NCI-H748 (cell line): Measurements from ENCODE around the gene NOS1AP.

Experiments
- DNase-seq: peaks from one replicate; lab custom pipeline; 2025; ENCODE audit not compliant: unreplicated experiment; lab: John Stamatoyannopoulos, UW

NOS1AP gene

GRCh38 chr1:162136760-162137159 is 67.3 kb downstream of the NOS1AP start:
- DNase-seq, result no peak

- no peak for DNase-seq
Measured at GRCh38 chr1:162137179-162137960, 67.9 kb downstream of the NOS1AP start.

- DNase-seq, result no peak
Measured at GRCh38 chr1:162138112-162138511, 68.6 kb downstream of the NOS1AP start.

GRCh38 chr1:162138599-162139181 is 69.2 kb downstream of the NOS1AP start:
- no peak for DNase-seq

GRCh38 chr1:162139211-162139610 is 69.7 kb downstream of the NOS1AP start:
- no peak for DNase-seq

GRCh38 chr1:162141281-162142054 is 72.0 kb downstream of the NOS1AP start:
- no peak for DNase-seq

GRCh38 chr1:162142968-162143367 is 73.5 kb downstream of the NOS1AP start:
- no peak for DNase-seq

- no peak for DNase-seq
Measured at GRCh38 chr1:162144268-162144667, 74.8 kb downstream of the NOS1AP start.

GRCh38 chr1:162144853-162145252 is 75.4 kb downstream of the NOS1AP start:
- no peak for DNase-seq

GRCh38 chr1:162145280-162145965 is 75.9 kb downstream of the NOS1AP start:
- peak; percentile 36 for DNase-seq

- DNase-seq, result no peak
Measured at GRCh38 chr1:162145966-162146696, 76.6 kb downstream of the NOS1AP start.

GRCh38 chr1:162147760-162148159 is 78.3 kb downstream of the NOS1AP start:
- no peak for DNase-seq

- DNase-seq, result no peak
Measured at GRCh38 chr1:162150112-162150511, 80.6 kb downstream of the NOS1AP start.

- no peak for DNase-seq
Measured at GRCh38 chr1:162151900-162152829, 82.7 kb downstream of the NOS1AP start.

- DNase-seq, result no peak
Measured at GRCh38 chr1:162153374-162153773, 83.9 kb downstream of the NOS1AP start.

GRCh38 chr1:162157469-162157868 is 88.0 kb downstream of the NOS1AP start:
- no peak for DNase-seq

GRCh38 chr1:162158624-162159271 is 89.3 kb downstream of the NOS1AP start:
- no peak for DNase-seq

- peak; percentile 88 for DNase-seq
Measured at GRCh38 chr1:162159515-162159914, 90.0 kb downstream of the NOS1AP start.

- no peak for DNase-seq
Measured at GRCh38 chr1:162161916-162162550, 92.5 kb downstream of the NOS1AP start.
